PC-3 (cell line): ENCODE measurements around the gene WT1.

ENCODE experiments used
- CTCF ChIP-seq: fragments of 300-600 bp; sonication (generic); conservative IDR thresholded peaks from 2 replicates; pipeline ENCODE4 v1.5.1; 2017; ENCODE audit warnings: antibody characterized with exemption, low read depth, mild to moderate bottlenecking, low read length
- EZH2 ChIP-seq: fragments of 300-600 bp; sonication (generic); IDR thresholded peaks from one replicate; pipeline ENCODE4 v1.6.1; 2017; ENCODE audit warnings: antibody characterized with exemption, mild to moderate bottlenecking, low read length; ENCODE audit not compliant: unreplicated experiment

- TF ChIP-seq CTCF (no peak), EZH2 (no peak)
Measured at GRCh38 chr11:32344946-32345345, 90.4 kb downstream of the WT1 start.
